ENCODE results near the gene RGS8. TPM values are rescaled to one million over a fixed set of nuclear protein-coding genes. Genes with fewer than 3 reads are reported as not detected.

Gene RGS8
- total RNA-seq, 2 experiments from 2014 or later, result not detected

- Mint-ChIP-seq H3K4me3 (no peak overlapping the region), H3K4me1 (ENCODE audit: low read depth) (no peaks in the 10 kb centered on the region), H3K27ac (no peak overlapping the region), H3K27me3 (peaks cover 4% of the 10 kb centered on the region), H3K36me3 (ENCODE audit: low read depth) (no peaks in the 10 kb centered on the region), H3K9me3 (no peaks in the 10 kb centered on the region)
- Histone ChIP-seq H3K9me3 (ENCODE audit: control insufficient read depth in 1 of 2, insufficient read depth in 1 of 2, low read length in 2 of 2) (no peaks in the 10 kb centered on the region), H3K4me1 (ENCODE audit: insufficient read depth, low read length) (no peaks in the 10 kb centered on the region), H3K27ac (ENCODE audit: low read depth in 1 of 2, low read length in 2 of 2) (no peak overlapping the region), H3K4me3 (ENCODE audit: low read length) (no peak overlapping the region), H3K36me3 (ENCODE audit: insufficient read depth, low read length) (no peaks in the 10 kb centered on the region), H3K27me3 (ENCODE audit: control insufficient read depth in 1 of 2, insufficient read depth in 2 of 2, low read length in 2 of 2) (peaks cover 0 to under 1% of the 10 kb centered on the region in 2 experiments)
- TF ChIP-seq CTCF (IDR thresholded peaks at IDR 0.05), result no peak
- intact Hi-C loops (cut with DNase I, micrococcal nuclease), result no loop called here
- no peak for DNase-seq
- CTCF ChIA-PET, result no interaction called here
- ATAC-seq (ENCODE audit: poor library complexity), result no peak
- POLR2A ChIA-PET, result interaction anchor here (0.5 kb wide), 1 partner anchor 38 kb away, joined by 3 read pairs; no protein-coding TSS in a partner anchor
These were observed 31.5 kb downstream of the RGS8 start for GRCh38 chr1:182652933-182653332.

- Mint-ChIP-seq H3K4me1 (ENCODE audit: low read depth) (no peaks in the 10 kb centered on the region), H3K9me3 (no peaks in the 10 kb centered on the region), H3K36me3 (ENCODE audit: low read depth) (no peaks in the 10 kb centered on the region), H3K27ac (no peak overlapping the region), H3K27me3 (no peaks in the 10 kb centered on the region), H3K4me3 (no peak overlapping the region)
- POLR2A ChIA-PET, result no interaction called here
- intact Hi-C loops (cut with DNase I, micrococcal nuclease), result no loop called here
- CTCF ChIA-PET, result no interaction called here
- DNase-seq (no peak), ATAC-seq (ENCODE audit: poor library complexity) (no peak)
- no peaks in the 10 kb centered on the region for H3K9me3 ChIP-seq (ENCODE audit: control insufficient read depth in 1 of 2, insufficient read depth in 1 of 2, low read length in 2 of 2)
- H3K4me3 ChIP-seq (ENCODE audit: low read length), result no peak overlapping the region
- H3K27ac ChIP-seq (ENCODE audit: low read depth in 1 of 2, low read length in 2 of 2), result no peak overlapping the region
- H3K36me3 ChIP-seq (ENCODE audit: insufficient read depth, low read length), result no peaks in the 10 kb centered on the region
- H3K4me1 ChIP-seq (ENCODE audit: insufficient read depth, low read length), result no peaks in the 10 kb centered on the region
- no peaks in the 10 kb centered on the region for H3K27me3 ChIP-seq (ENCODE audit: control insufficient read depth in 1 of 2, insufficient read depth in 2 of 2, low read length in 2 of 2)
- no peak for TF ChIP-seq CTCF (IDR thresholded peaks at IDR 0.05)
These were observed 33.1 kb downstream of the RGS8 start for GRCh38 chr1:182651339-182651724.

GRCh38 chr1:182650678-182651338, 33.6 kb downstream of the RGS8 start:
- ChIA-PET CTCF (no interaction called here), POLR2A (no interaction called here)
- intact Hi-C loops (cut with DNase I, micrococcal nuclease), result no loop called here
- H3K4me3 Mint-ChIP-seq, result no peak overlapping the region
- H3K27ac Mint-ChIP-seq, result no peak overlapping the region
- no peaks in the 10 kb centered on the region for H3K4me1 ChIP-seq (ENCODE audit: insufficient read depth, low read length)
- TF ChIP-seq CTCF (IDR thresholded peaks at IDR 0.05), result no peak
- DNase-seq (no peak), ATAC-seq (ENCODE audit: poor library complexity) (no peak)
- H3K9me3 Mint-ChIP-seq, result no peaks in the 10 kb centered on the region
- no peaks in the 10 kb centered on the region for H3K9me3 ChIP-seq (ENCODE audit: control insufficient read depth in 1 of 2, insufficient read depth in 1 of 2, low read length in 2 of 2)
- H3K36me3 Mint-ChIP-seq (ENCODE audit: low read depth), result no peaks in the 10 kb centered on the region
- H3K36me3 ChIP-seq (ENCODE audit: insufficient read depth, low read length), result no peaks in the 10 kb centered on the region
- no peaks in the 10 kb centered on the region for H3K4me1 Mint-ChIP-seq (ENCODE audit: low read depth)
- no peaks in the 10 kb centered on the region for H3K27me3 ChIP-seq (ENCODE audit: control insufficient read depth in 1 of 2, insufficient read depth in 2 of 2, low read length in 2 of 2)
- no peak overlapping the region for H3K4me3 ChIP-seq (ENCODE audit: low read length)
- H3K27me3 Mint-ChIP-seq, result no peaks in the 10 kb centered on the region
- H3K27ac ChIP-seq (ENCODE audit: low read depth in 1 of 2, low read length in 2 of 2), result no peak overlapping the region

Measured in CD4-positive, alpha-beta T cell (primary cell).